Calu3 (cell line): ENCODE data around the gene PCDHB5. TPM values are rescaled to one million over a fixed set of nuclear protein-coding genes. Genes with fewer than 3 reads are reported as not detected.
A peak's percentile ranks its signal among the peaks of the same experiment; 100 is the strongest.
"Not testable (repeated sequence)": the region's sequence is repeated elsewhere in the genome, so short reads cannot be mapped to it uniquely, and the experiment has no call there.

ENCODE experiments used
- BruUV-seq: library from RNA; stranded (reverse); fragments of 400-500 nt; replicated peaks from 2 replicates; lab custom pipeline; 2021; lab: Mats Ljungman, UMichigan
- CTCF ChIA-PET: fragments of 300-600 bp; sonication (Branson Sonifier 250); formaldehyde crosslinking; loops from one replicate; lab custom pipeline; 2022; ENCODE audit warnings: antibody characterized with exemption; lab: Charles Lee
- DNase-seq: peaks from one replicate; pipeline ENCODE4 v3.0.0; 2022
- H3K27ac Mint-ChIP-seq: one replicate; pipeline ENCODE4 v1.8.0; 2022; ENCODE audit warnings: mixed read lengths; ENCODE audit not compliant: unreplicated experiment
- H3K27me3 Mint-ChIP-seq: one replicate; pipeline ENCODE4 v1.8.0; 2022; ENCODE audit warnings: mixed read lengths; ENCODE audit not compliant: unreplicated experiment
- H3K36me3 Mint-ChIP-seq: one replicate; pipeline ENCODE4 v1.8.0; 2022; ENCODE audit warnings: mild to moderate bottlenecking, moderate library complexity, mixed read lengths; ENCODE audit not compliant: insufficient read depth, unreplicated experiment
- H3K4me1 Mint-ChIP-seq: one replicate; pipeline ENCODE4 v1.8.0; 2022; ENCODE audit warnings: mild to moderate bottlenecking, low read depth, mixed read lengths; ENCODE audit not compliant: unreplicated experiment
- H3K4me3 Mint-ChIP-seq: one replicate; pipeline ENCODE4 v1.8.0; 2022; ENCODE audit warnings: mild to moderate bottlenecking, low read depth, moderate library complexity, mixed read lengths; ENCODE audit not compliant: unreplicated experiment
- H3K9me3 Mint-ChIP-seq: one replicate; pipeline ENCODE4 v1.8.0; 2022; ENCODE audit warnings: low read depth, mixed read lengths; ENCODE audit not compliant: unreplicated experiment
- intact Hi-C: fragments of 100-400 bp; cut with micrococcal nuclease; formaldehyde crosslinking; loops from one replicate; pipeline ENCODE4 v1.10.0; 2022; ENCODE audit not compliant: unreplicated experiment
- total RNA-seq: library from RNA; stranded (reverse); gene quantifications from 2 replicates; pipeline ENCODE4 v1.2.3, GENCODE V29; 2022
- TF ChIP-seq, protein P1 (sequence below): fragments of 200-600 bp; IDR thresholded peaks from one replicate; pipeline ENCODE4 v1.8.0; 2022; ENCODE audit warnings: antibody characterized with exemption; ENCODE audit not compliant: unreplicated experiment

Gene PCDHB5
- total RNA-seq, 1 experiment from 2014 or later: not detected

DNA sequence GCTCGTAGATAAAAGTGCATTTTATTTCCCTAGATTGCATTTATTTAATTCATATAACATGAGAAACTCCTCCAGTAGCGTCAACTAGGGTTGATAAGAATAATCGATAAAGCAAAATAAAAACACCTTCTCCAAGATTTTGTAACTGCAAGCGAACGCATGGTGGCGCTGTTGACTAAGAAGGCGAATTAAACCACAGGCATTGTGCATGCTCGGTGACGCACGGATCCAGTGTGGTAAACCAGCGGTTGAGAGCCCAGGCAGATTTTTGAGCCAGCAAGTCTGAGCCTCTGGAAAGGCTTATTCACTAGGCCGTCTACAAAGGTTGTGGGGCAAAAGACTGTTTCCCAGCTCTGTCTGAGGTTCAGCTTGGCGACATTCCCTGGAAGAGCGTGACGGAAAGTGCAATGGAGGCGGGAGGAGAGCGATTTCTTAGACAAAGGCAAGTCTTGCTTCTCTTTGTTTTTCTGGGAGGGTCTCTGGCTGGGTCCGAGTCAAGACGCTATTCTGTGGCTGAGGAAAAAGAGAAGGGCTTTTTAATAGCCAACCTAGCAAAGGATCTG lies 34.7 kb upstream of the PCDHB5 start, which contains the start of gene PCDHB3:
PCDHB3 (plus strand) TSS at position 231 of the 563 bp plus-strand sequence; CDS start at position 408, 177 bp downstream.
- TF ChIP-seq, protein P1, sequence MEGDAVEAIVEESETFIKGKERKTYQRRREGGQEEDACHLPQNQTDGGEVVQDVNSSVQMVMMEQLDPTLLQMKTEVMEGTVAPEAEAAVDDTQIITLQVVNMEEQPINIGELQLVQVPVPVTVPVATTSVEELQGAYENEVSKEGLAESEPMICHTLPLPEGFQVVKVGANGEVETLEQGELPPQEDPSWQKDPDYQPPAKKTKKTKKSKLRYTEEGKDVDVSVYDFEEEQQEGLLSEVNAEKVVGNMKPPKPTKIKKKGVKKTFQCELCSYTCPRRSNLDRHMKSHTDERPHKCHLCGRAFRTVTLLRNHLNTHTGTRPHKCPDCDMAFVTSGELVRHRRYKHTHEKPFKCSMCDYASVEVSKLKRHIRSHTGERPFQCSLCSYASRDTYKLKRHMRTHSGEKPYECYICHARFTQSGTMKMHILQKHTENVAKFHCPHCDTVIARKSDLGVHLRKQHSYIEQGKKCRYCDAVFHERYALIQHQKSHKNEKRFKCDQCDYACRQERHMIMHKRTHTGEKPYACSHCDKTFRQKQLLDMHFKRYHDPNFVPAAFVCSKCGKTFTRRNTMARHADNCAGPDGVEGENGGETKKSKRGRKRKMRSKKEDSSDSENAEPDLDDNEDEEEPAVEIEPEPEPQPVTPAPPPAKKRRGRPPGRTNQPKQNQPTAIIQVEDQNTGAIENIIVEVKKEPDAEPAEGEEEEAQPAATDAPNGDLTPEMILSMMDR: no peak
- CTCF ChIA-PET: interaction anchor here (0.6 kb wide), 1 partner anchor 273 kb away, joined by 3 read pairs; the partner anchor contains the start of gene PCDHA6
- DNase-seq: peak; percentile 30
- no TSS peak for BruUV-seq
- no peak within 1 kb of the TSS for H3K27ac Mint-ChIP-seq
- H3K4me3 Mint-ChIP-seq: no peak within 1 kb of the TSS
- intact Hi-C loops: no loop called here
- H3K9me3 Mint-ChIP-seq: peaks cover 13% of the 10 kb centered on the region
- no peaks in the 10 kb centered on the region for H3K27me3 Mint-ChIP-seq
- H3K4me1 Mint-ChIP-seq: no peaks in the 10 kb centered on the region
- no peaks in the 10 kb centered on the region for H3K36me3 Mint-ChIP-seq

GRCh38 chr5:141101059-141101458 lies 33.9 kb upstream of the PCDHB5 start:
- no peaks in the 10 kb centered on the region for H3K36me3 Mint-ChIP-seq
- H3K4me1 Mint-ChIP-seq: no peaks in the 10 kb centered on the region
- no peak overlapping the region for H3K27ac Mint-ChIP-seq
- intact Hi-C loops: no loop called here
- no TSS peak for BruUV-seq
- no peaks in the 10 kb centered on the region for H3K27me3 Mint-ChIP-seq
- peaks cover 12% of the 10 kb centered on the region for H3K9me3 Mint-ChIP-seq
- DNase-seq: no peak
- H3K4me3 Mint-ChIP-seq: no peak overlapping the region
- CTCF ChIA-PET: no interaction called here
- TF ChIP-seq, protein P1: no peak

GRCh38 chr5:141102070-141102469 lies 32.9 kb upstream of the PCDHB5 start:
- peaks cover 13% of the 10 kb centered on the region for H3K9me3 Mint-ChIP-seq

GRCh38 chr5:141102471-141102870 lies 32.5 kb upstream of the PCDHB5 start:
- DNase-seq, intact Hi-C loops, BruUV-seq, H3K27me3 Mint-ChIP-seq, H3K4me1 Mint-ChIP-seq, H3K36me3 Mint-ChIP-seq, CTCF ChIA-PET, H3K4me3 Mint-ChIP-seq, H3K27ac Mint-ChIP-seq: not testable (repeated sequence)
- H3K9me3 Mint-ChIP-seq: peaks cover 17% of the 10 kb centered on the region

More at GRCh38 chr5:141102070-141102469, 32.9 kb upstream of the PCDHB5 start:
- H3K36me3 Mint-ChIP-seq, intact Hi-C loops, H3K4me3 Mint-ChIP-seq, BruUV-seq, DNase-seq, H3K27ac Mint-ChIP-seq, H3K4me1 Mint-ChIP-seq, CTCF ChIA-PET, H3K27me3 Mint-ChIP-seq: not testable (repeated sequence)

DNA sequence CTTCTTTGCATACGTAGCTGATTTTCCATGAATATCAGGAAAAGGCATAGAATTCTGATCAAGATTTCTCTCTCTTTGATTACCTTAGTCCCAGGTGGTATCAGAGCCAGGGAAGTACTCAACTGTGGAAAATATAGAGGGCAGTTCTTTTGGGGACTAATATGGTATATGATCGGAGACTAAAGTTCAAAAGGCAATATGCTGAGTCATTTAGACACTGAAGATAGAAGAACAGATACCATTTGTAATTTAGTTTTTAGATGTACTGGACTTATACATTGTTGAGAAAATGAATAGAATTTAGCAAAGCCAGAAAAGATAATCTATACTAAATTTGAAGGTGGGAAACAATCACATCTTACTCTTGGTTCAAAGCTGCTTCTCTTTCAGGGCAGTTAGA lies 29.7 kb upstream of the PCDHB5 start:
- no TSS peak for BruUV-seq
- Mint-ChIP-seq H3K36me3 (no peaks in the 10 kb centered on the region), H3K4me3 (no peak overlapping the region), H3K27ac (no peak overlapping the region), H3K27me3 (no peaks in the 10 kb centered on the region), H3K4me1 (no peaks in the 10 kb centered on the region), H3K9me3 (peaks cover 13% of the 10 kb centered on the region)
- no peak for DNase-seq
- CTCF ChIA-PET: no interaction called here
- intact Hi-C loops: no loop called here
- TF ChIP-seq, protein P1: no peak
